Keratinocyte (primary cell): ENCODE measurements around the gene NUP210L. TPM values are rescaled to one million over a fixed set of nuclear protein-coding genes. Genes with fewer than 3 reads are reported as not detected.
A peak's percentile ranks its signal among the peaks of the same experiment; 100 is the strongest.

Experiments
- DNase-seq: peaks from one replicate; pipeline ENCODE4 v3.0.0-alpha.2; 2011; ENCODE audit warnings: low read depth, missing footprints, low spot score
- FAIRE-seq: peaks from 2 replicates; lab custom pipeline; 2011; peaks lifted over from hg19 to GRCh38; lab: Jason Lieb, UNC
- H2AFZ ChIP-seq: 2 replicates; pipeline ENCODE4 v1.6.0; 2012; ENCODE audit warnings: low read length, control low read depth, inconsistent platforms; ENCODE audit not compliant: control insufficient read depth
- H3K27ac ChIP-seq: 2 replicates; pipeline ENCODE4 v1.5.1; 2011; ENCODE audit warnings: low read length; ENCODE audit not compliant: control insufficient read depth, insufficient read depth
- H3K27me3 ChIP-seq: 3 replicates; pipeline ENCODE4 v1.6.0; 2011; ENCODE audit warnings: low read length; ENCODE audit not compliant: control insufficient read depth, insufficient read depth; ENCODE audit errors: extremely low read depth
- H3K36me3 ChIP-seq, 2 experiments: 2 replicates in 1 of 2; 3 replicates in 1 of 2; pipeline ENCODE4 v1.5.1; 2011; ENCODE audit warnings: low read length in 2 of 2, mild to moderate bottlenecking in 1 of 2; ENCODE audit not compliant: control insufficient read depth in 2 of 2, insufficient read depth in 2 of 2; ENCODE audit errors: extremely low read depth in 1 of 2
- H3K4me1 ChIP-seq: 3 replicates; pipeline ENCODE4 v1.5.1; 2011; ENCODE audit warnings: low read length; ENCODE audit not compliant: control insufficient read depth, insufficient read depth; ENCODE audit errors: extremely low read depth
- H3K4me2 ChIP-seq: 3 replicates; pipeline ENCODE4 v1.6.0; 2011; ENCODE audit warnings: low read depth, low read length; ENCODE audit not compliant: control insufficient read depth, insufficient read depth; ENCODE audit errors: extremely low read depth
- H3K4me3 ChIP-seq, 3 experiments: fragments of 200-600 bp in 1 of 3; sonication (generic) in 1 of 3; 2 replicates in 2 of 3; 3 replicates in 1 of 3; pipeline ENCODE4 v1.5.1; 2011 to 2016; ENCODE audit warnings: low read length in 3 of 3, mild to moderate bottlenecking in 3 of 3, control low read depth in 2 of 3, inconsistent platforms in 1 of 3, low read depth in 1 of 3, mixed read lengths in 1 of 3, mixed run types in 1 of 3, moderate library complexity in 1 of 3; ENCODE audit not compliant: control insufficient read depth in 2 of 3, insufficient read depth in 2 of 3; ENCODE audit errors: extremely low read depth in 1 of 3
- H3K79me2 ChIP-seq: 2 replicates; pipeline ENCODE4 v1.6.0; 2012; ENCODE audit warnings: low read length; ENCODE audit not compliant: control insufficient read depth, insufficient read depth
- H3K9ac ChIP-seq: 3 replicates; pipeline ENCODE4 v1.6.0; 2011; ENCODE audit warnings: low read length; ENCODE audit not compliant: control insufficient read depth, insufficient read depth; ENCODE audit errors: extremely low read depth
- H3K9me1 ChIP-seq: 3 replicates; pipeline ENCODE4 v1.6.0; 2011; ENCODE audit warnings: low read length; ENCODE audit not compliant: control insufficient read depth, insufficient read depth; ENCODE audit errors: extremely low read depth
- H3K9me3 ChIP-seq: 2 replicates; pipeline ENCODE4 v1.5.1; 2012; ENCODE audit warnings: low read depth, low read length; ENCODE audit not compliant: control insufficient read depth
- H4K20me1 ChIP-seq: 3 replicates; pipeline ENCODE4 v1.6.0; 2011; ENCODE audit warnings: low read length; ENCODE audit not compliant: control insufficient read depth, insufficient read depth; ENCODE audit errors: extremely low read depth
- EZH2 ChIP-seq: IDR thresholded peaks from one replicate; pipeline ENCODE4 v1.6.1; 2012; ENCODE audit warnings: inconsistent platforms, mild to moderate bottlenecking, low read length, moderate library complexity
- dilution Hi-C: fragments of 300-500 bp; cut with MboI; formaldehyde crosslinking; loops from one replicate; pipeline ENCODE4 v1.7.0; 2020; ENCODE audit warnings: low sequenced_read_pairs; ENCODE audit not compliant: extremely low pct_ligation_motif_present
- polyA plus RNA-seq, 5 experiments: library from polyadenylated mRNA; depleted of rRNA in 3 of 5; stranded (reverse) in 3 of 5; stranded (forward) in 1 of 5; unstranded in 1 of 5; fragments of >200 nt; gene quantifications; 1 replicate in 1 of 5; 2 replicates in 3 of 5; 3 replicates in 1 of 5; pipeline versions ENCODE4 v1.2.1 to v1.2.3, GENCODE V29; 2011 to 2012; ENCODE audit warnings: missing spikeins in 2 of 5, low read depth in 1 of 5, low replicate concordance in 1 of 5
- TF ChIP-seq, protein P1 (sequence below), 3 experiments: IDR thresholded peaks in 1 of 3; conservative IDR thresholded peaks in 1 of 3; optimal IDR thresholded peaks in 1 of 3; 2 replicates in 2 of 3; 3 replicates in 1 of 3; pipeline versions ENCODE3 to v1.5.1; 2011; ENCODE audit warnings: low read length in 3 of 3, mild to moderate bottlenecking in 3 of 3, moderate library complexity in 2 of 3, control low read depth in 1 of 3, inconsistent platforms in 1 of 3; ENCODE audit not compliant: insufficient read depth in 2 of 3; ENCODE audit errors: extremely low read depth in 1 of 3

Gene NUP210L
- polyA plus RNA-seq, 1 donor (not counting 4 experiments of a cell fraction or from before 2014, with no cell fraction given) = 0.01 TPM

DNA sequence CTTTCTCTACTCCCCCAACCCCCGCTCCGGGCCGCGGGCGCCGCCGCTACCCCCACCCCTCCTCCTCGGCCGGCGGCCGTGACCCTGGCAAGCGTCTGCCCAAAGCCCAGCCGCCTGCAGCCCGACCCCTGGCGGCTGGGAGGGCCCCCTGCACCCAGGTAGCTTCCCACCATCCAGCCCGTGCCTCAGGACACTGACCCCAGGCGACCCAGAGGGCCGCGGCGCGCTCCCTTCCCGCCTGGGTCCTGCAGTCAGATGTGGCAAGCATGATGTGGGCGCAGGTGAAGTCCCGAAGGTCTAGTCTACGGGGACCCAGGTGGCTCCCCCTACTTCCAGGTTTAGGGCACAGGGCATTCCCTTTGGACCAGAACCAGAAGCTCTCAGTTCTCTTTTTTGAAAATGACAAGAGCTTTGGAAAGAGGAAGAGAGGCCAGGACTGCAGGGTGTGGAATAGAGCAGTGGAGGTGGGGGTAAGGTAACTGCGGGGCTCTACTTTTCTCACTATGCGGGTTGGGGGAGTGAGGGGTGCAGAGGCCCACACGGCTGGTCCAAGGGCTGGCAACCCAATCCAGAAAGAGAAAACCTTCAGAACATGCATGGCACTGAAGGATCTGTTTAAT, 208.1 kb downstream of the NUP210L start, which contains the start of gene DENND4B:
Gene DENND4B (minus strand): TSS at position 97 of the 620 bp plus-strand sequence. CDS start 2,344 bp downstream, outside the sequence.
- H3K27ac ChIP-seq = peak within 1 kb of the TSS; percentile 80
- peak within 1 kb of the TSS; percentile 82 for H3K9ac ChIP-seq
- no peak for FAIRE-seq
- H3K79me2 ChIP-seq = peaks cover 22% of the 10 kb centered on the region
- H4K20me1 ChIP-seq = no peaks in the 10 kb centered on the region
- no peaks in the 10 kb centered on the region for H3K27me3 ChIP-seq
- no peaks in the 10 kb centered on the region for H3K9me1 ChIP-seq
- H3K36me3 ChIP-seq = peaks cover 16 to 34% of the 10 kb centered on the region in 2 experiments
- TF ChIP-seq, protein P1, sequence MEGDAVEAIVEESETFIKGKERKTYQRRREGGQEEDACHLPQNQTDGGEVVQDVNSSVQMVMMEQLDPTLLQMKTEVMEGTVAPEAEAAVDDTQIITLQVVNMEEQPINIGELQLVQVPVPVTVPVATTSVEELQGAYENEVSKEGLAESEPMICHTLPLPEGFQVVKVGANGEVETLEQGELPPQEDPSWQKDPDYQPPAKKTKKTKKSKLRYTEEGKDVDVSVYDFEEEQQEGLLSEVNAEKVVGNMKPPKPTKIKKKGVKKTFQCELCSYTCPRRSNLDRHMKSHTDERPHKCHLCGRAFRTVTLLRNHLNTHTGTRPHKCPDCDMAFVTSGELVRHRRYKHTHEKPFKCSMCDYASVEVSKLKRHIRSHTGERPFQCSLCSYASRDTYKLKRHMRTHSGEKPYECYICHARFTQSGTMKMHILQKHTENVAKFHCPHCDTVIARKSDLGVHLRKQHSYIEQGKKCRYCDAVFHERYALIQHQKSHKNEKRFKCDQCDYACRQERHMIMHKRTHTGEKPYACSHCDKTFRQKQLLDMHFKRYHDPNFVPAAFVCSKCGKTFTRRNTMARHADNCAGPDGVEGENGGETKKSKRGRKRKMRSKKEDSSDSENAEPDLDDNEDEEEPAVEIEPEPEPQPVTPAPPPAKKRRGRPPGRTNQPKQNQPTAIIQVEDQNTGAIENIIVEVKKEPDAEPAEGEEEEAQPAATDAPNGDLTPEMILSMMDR (optimal IDR thresholded peaks at IDR 0.05 in 1 of 3, IDR thresholded peaks at IDR 0.05 in 1 of 3, conservative IDR thresholded peaks at IDR 0.05 in 1 of 3; ENCODE audit: extremely low read depth in 1 of 3, insufficient read depth in 2 of 3, low read length in 3 of 3) = peak; percentile 57 to 91 (median 86)
- TF ChIP-seq EZH2 = no peak
- H2AFZ ChIP-seq = peak within 1 kb of the TSS; percentile 70
- peaks cover 10% of the 10 kb centered on the region for H3K4me1 ChIP-seq
- DNase-seq = no peak
- H3K4me3 ChIP-seq = peak within 1 kb of the TSS; percentile 75 to 88 (median 79)
- no peaks in the 10 kb centered on the region for H3K9me3 ChIP-seq
- peak within 1 kb of the TSS; percentile 92 for H3K4me2 ChIP-seq
- dilution Hi-C loops = no loop called here

DNA sequence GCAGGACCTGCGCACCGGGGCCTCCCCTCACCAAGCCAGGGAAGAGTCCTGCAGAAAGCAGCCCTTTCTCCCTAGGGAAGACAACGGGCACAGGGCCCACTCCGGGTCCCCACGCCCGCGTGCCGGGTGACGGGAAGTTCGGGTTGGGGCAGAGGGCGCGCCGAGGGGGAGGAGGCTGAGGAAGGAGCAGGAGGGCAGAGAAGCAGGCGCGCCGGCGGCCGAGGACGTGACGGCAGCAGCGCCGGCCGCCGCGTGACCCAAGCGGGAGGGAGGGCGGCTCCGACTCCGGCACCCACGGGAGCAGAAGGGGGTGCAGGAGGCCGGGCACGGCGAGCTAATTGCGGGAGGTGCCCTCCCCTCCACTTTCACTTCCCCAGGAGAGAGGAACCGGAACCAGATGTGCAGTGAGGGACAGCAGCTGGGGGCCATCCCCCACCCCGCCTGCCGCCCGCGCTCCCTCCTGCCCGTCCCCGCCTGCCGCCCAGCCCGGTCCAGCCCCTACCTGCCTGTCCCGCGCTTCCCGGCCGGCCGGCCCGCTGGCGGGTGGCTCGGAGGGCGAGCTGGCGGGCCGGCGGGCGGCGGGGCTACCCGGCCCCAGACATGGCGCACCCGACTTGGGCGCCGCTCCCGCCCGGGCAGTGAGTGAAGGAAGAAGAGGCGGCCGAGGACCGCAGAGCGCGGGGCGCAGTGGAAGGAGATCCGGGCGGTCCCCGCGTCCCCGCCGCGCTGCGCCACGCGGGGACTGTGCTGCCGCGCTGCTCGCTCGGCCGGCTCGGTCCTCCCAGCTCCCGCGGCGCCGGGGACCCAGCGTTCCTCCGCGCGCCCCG, 208.9 kb downstream of the NUP210L start:
- Histone ChIP-seq H4K20me1 (no peaks in the 10 kb centered on the region), H3K4me3 (peak overlapping the region; percentile 75 to 88 (median 79)), H3K9me3 (no peaks in the 10 kb centered on the region), H3K9me1 (no peaks in the 10 kb centered on the region), H3K9ac (peak overlapping the region; percentile 82), H3K79me2 (peaks cover 22% of the 10 kb centered on the region), H3K4me1 (peaks cover 10% of the 10 kb centered on the region), H3K4me2 (peak overlapping the region; percentile 92), H3K27ac (peak overlapping the region; percentile 80), H3K27me3 (no peaks in the 10 kb centered on the region), H3K36me3 (peaks cover 16 to 34% of the 10 kb centered on the region in 2 experiments), H2AFZ (peak overlapping the region; percentile 70)
- dilution Hi-C loops = no loop called here
- no peak for DNase-seq
- no peak for TF ChIP-seq EZH2
- TF ChIP-seq, protein P1 (optimal IDR thresholded peaks at IDR 0.05 in 1 of 3, IDR thresholded peaks at IDR 0.05 in 1 of 3, conservative IDR thresholded peaks at IDR 0.05 in 1 of 3; ENCODE audit: extremely low read depth in 1 of 3, insufficient read depth in 2 of 3, low read length in 3 of 3) = no peak
- no peak for FAIRE-seq
